Stimulated activated CD8-positive, alpha-beta memory T cell treated with anti-CD3 and anti-CD28 coated beads, Interleukin-15, amount 100 ng/mL, for 4 hours (primary cell): ENCODE data around the gene CEP57.
"Not testable (repeated sequence)": the region's sequence is repeated elsewhere in the genome, so short reads cannot be mapped to it uniquely, and the experiment has no call there.

Experiments used
- DNase-seq, 2 donors: peaks; one replicate each; pipeline ENCODE4 v3.0.0-alpha.2; 2020; ENCODE audit warnings: low read depth in 2 of 2

Gene CEP57

DNA sequence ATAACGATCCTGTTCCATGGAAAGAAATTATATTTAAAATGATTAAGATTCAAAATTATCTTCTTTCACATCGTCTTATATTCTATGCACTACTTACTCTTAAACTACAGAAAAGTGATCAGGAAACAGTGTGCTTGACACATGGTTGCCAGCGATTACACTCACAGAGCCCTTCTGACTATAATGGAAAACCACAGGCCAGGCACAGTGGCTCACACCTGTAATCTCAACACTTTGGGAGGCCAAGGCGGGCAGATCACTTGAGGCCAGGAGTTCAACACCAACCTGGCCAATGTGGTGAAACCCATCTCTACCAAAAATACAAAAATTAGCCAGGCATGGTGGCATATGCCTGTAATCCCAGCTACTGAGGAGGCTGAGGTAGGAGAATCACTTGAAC lies 69.7 kb downstream of the CEP57 start:
- DNase-seq = not testable (repeated sequence)

DNA sequence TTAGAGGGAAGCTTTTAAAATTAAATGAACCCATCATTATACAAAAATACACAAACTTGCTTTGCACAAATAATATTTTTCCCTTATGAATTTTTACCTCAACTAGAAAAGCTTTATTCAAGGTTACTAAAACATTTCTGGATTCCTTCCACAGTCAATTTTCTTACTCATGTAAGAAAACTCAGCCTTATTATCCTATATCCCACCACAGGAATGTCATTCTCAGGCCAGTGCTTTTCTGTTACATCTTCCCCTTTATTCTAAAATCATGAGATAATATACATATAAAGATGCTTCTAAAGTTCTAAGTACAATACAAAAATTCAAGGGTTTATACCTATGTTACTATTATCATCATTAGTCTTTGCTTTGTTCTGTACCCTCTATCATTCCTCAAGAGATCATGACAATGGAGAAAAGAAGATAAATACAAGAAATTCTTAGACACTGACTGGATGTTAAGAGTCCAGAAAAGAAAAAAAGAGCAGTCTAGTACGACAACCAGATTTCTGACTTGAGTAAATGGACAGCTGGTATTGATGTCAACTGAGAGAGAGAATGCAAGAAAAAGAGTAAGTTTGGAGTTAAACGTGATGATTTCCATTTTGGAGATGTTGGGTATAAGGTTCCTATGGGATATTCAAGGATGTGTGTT lies 73.3 kb downstream of the CEP57 start:
- no peak for DNase-seq

DNA sequence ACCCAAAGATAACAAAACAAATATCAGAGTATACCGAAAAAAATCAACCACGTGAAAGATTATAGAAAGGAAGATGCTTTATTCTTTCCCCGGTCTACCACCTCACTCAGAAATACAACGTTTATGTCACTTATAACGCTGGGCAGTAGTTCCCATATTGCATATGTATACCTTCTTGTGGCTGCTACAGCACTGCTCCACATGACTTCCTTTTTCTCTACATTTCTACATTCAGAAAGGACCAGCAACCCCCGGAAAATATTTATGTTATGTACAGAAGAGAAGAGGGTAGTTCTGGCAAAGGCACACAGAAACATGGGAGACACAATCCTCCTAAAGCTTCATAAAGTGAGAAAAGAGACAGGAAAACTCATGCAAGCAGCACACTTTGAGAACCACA lies 76.8 kb downstream of the CEP57 start:
- no peak for DNase-seq

DNA sequence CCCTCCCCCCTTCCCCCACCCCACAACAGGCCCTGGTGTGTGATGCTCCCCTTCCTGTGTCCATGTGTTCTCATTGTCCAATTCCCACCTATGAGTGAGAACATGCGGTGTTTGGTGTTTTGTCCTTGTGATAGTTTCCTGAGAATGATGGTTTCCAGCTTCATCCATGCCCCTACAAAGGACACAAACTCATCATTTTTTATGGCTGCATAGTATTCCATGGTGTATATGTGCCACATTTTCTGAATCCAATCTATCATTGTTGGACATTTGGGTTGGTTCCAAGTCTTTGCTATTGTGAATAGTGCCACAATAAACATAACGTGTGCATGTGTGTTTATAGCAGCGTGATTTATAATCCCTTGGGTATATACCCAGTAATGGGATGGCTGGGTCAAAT lies 80.6 kb downstream of the CEP57 start:
- DNase-seq = not testable (repeated sequence)

DNA sequence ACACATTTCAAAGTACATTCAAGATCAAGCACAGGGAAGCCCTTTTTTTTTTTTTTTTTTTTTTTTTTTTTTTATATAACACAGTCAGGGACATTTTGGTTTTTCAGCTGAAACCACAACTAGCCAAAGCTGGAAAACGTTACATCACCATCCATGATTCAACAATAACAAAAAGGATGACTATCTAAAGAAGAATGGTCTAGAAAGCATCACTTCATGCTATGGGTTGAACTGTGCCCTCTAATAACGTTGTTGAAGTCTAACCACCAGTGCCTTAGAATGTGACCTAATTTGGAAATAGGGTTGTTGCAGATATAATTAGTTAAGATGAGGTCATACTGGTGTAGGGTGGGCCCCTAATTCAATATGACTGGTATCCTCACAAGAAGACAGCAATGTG lies 87.0 kb downstream of the CEP57 start:
- no peak for DNase-seq
